OCI-LY1 (cell line): ENCODE results near the gene TACR2.

Experiments
- H2AFZ ChIP-seq: fragments of 200-600 bp; sonication (generic), shearing (Covaris generic); 2 replicates; pipeline ENCODE4 v1.6.0; 2014; ENCODE audit warnings: antibody characterized with exemption, mild to moderate bottlenecking, low read length
- H3F3A ChIP-seq: fragments of 200-600 bp; sonication (generic), shearing (Covaris generic); 2 replicates; pipeline ENCODE4 v1.6.0; 2014; ENCODE audit warnings: mild to moderate bottlenecking, antibody characterized with exemption, low read length, moderate library complexity; ENCODE audit not compliant: insufficient read depth
- H3K27ac ChIP-seq: fragments of 200-600 bp; sonication (generic); 2 replicates; pipeline ENCODE4 v1.5.1; 2014; ENCODE audit warnings: low read length, mixed run types, mild to moderate bottlenecking, low read depth; ENCODE audit not compliant: poor library complexity, severe bottlenecking
- H3K27me3 ChIP-seq: fragments of 200-600 bp; sonication (generic); 2 replicates; pipeline ENCODE4 v1.6.0; 2014; ENCODE audit warnings: antibody characterized with exemption, mild to moderate bottlenecking, low read length, moderate library complexity; ENCODE audit not compliant: insufficient read depth
- H3K36me3 ChIP-seq: fragments of 200-600 bp; sonication (generic); 2 replicates; pipeline ENCODE4 v1.6.1; 2014; ENCODE audit warnings: mild to moderate bottlenecking, antibody characterized with exemption, low read length, moderate library complexity, mixed read lengths; ENCODE audit not compliant: insufficient read depth
- H3K4me1 ChIP-seq: fragments of 200-600 bp; sonication (generic); 2 replicates; pipeline ENCODE4 v1.5.1; 2014; ENCODE audit warnings: mild to moderate bottlenecking, low read length, moderate library complexity; ENCODE audit not compliant: insufficient read depth, severe bottlenecking
- H3K4me2 ChIP-seq: fragments of 200-600 bp; sonication (generic), shearing (Covaris generic); 2 replicates; pipeline ENCODE4 v1.6.1; 2014; ENCODE audit warnings: low read length
- H3K4me3 ChIP-seq: fragments of 200-600 bp; sonication (generic); 2 replicates; pipeline ENCODE4 v1.5.1; 2014; ENCODE audit warnings: low read length, low read depth, mild to moderate bottlenecking, mixed read lengths; ENCODE audit not compliant: poor library complexity, severe bottlenecking
- H3K79me2 ChIP-seq: fragments of 200-600 bp; shearing (Covaris generic); 2 replicates; pipeline ENCODE4 v1.6.1; 2016; ENCODE audit warnings: mixed run types, low read length, mixed read lengths; ENCODE audit not compliant: insufficient read depth
- H3K9ac ChIP-seq: fragments of 200-600 bp; sonication (generic), shearing (Covaris generic); 2 replicates; pipeline ENCODE4 v1.6.1; 2014; ENCODE audit warnings: mild to moderate bottlenecking, low read length, mixed read lengths
- H3K9me2 ChIP-seq: fragments of 200-600 bp; sonication (generic), shearing (Covaris generic); 2 replicates; pipeline ENCODE4 v1.6.1; 2014; ENCODE audit warnings: low read depth, mild to moderate bottlenecking, low read length, mixed read lengths
- H3K9me3 ChIP-seq: fragments of 200-600 bp; shearing (Covaris generic); 2 replicates; pipeline ENCODE4 v1.6.1; 2014; ENCODE audit warnings: low read length, mixed read lengths
- H4K20me1 ChIP-seq: fragments of 200-600 bp; sonication (generic), shearing (Covaris generic); 2 replicates; pipeline ENCODE4 v1.6.0; 2016; ENCODE audit warnings: mild to moderate bottlenecking, low read length; ENCODE audit not compliant: insufficient read depth
- CTCF ChIP-seq: fragments of 200-600 bp; sonication (generic), shearing (Covaris generic); IDR thresholded peaks from 2 replicates; pipeline ENCODE4 v1.5.1; 2017; ENCODE audit warnings: mild to moderate bottlenecking, antibody characterized with exemption, low read length, moderate library complexity, mixed read lengths
- EZH2 ChIP-seq: fragments of 200-600 bp; sonication (generic), shearing (Covaris generic); IDR thresholded peaks from 2 replicates; pipeline ENCODE4 v1.8.0; 2017; ENCODE audit warnings: borderline replicate concordance, mixed run types, mild to moderate bottlenecking, antibody characterized with exemption, low read length, moderate library complexity, mixed read lengths

TACR2 gene

GRCh38 chr10:69408318-69409175 is 8.2 kb downstream of the TACR2 start:
- Histone ChIP-seq H2AFZ (0 out of 2 replicates have a peak overlapping the region, but pooled peaks have one; percentile 81), H3K9ac (peak overlapping the region; percentile 50), H3K27ac (peak overlapping the region; percentile 10)

GRCh38 chr10:69407621-69408301 is 9.0 kb downstream of the TACR2 start:
- H2AFZ ChIP-seq, result no peak overlapping the region
- TF ChIP-seq CTCF (peak; percentile 73), EZH2 (no peak)
- peaks cover 5% of the 10 kb centered on the region; the same call in 1 of the 2 replicates for H3K36me3 ChIP-seq
- no peaks in the 10 kb centered on the region for H3K9me2 ChIP-seq
- H3K4me2 ChIP-seq, result peak overlapping the region; percentile 53
- no peaks in the 10 kb centered on the region for H4K20me1 ChIP-seq
- no peaks in the 10 kb centered on the region for H3K27me3 ChIP-seq
- H3K79me2 ChIP-seq, result no peaks in the 10 kb centered on the region
- peak overlapping the region; percentile 27 for H3K4me3 ChIP-seq
- H3F3A ChIP-seq, result no peaks in the 10 kb centered on the region
- peak overlapping the region; percentile 43 for H3K9ac ChIP-seq
- H3K27ac ChIP-seq, result peak overlapping the region; percentile 10
- no peaks in the 10 kb centered on the region for H3K9me3 ChIP-seq
- peaks cover 25% of the 10 kb centered on the region for H3K4me1 ChIP-seq

More at GRCh38 chr10:69408318-69409175, 8.2 kb downstream of the TACR2 start:
- peak overlapping the region; percentile 64 for H3K4me2 ChIP-seq
- peak overlapping the region; percentile 35 for H3K4me3 ChIP-seq
- H3K79me2 ChIP-seq, result no peaks in the 10 kb centered on the region
- no peaks in the 10 kb centered on the region for H3F3A ChIP-seq
- H3K4me1 ChIP-seq, result peaks cover 25% of the 10 kb centered on the region
- H4K20me1 ChIP-seq, result no peaks in the 10 kb centered on the region
- H3K9me3 ChIP-seq, result no peaks in the 10 kb centered on the region
- H3K9me2 ChIP-seq, result no peaks in the 10 kb centered on the region
- TF ChIP-seq CTCF (peak; percentile 34), EZH2 (no peak)
- no peaks in the 10 kb centered on the region for H3K27me3 ChIP-seq
- peaks cover 4% of the 10 kb centered on the region; the same call in 1 of the 2 replicates for H3K36me3 ChIP-seq

GRCh38 chr10:69406816-69407580 is 9.7 kb downstream of the TACR2 start:
- Histone ChIP-seq H3K36me3 (peaks cover 5% of the 10 kb centered on the region; the same call in 1 of the 2 replicates), H3K4me1 (peaks cover 25% of the 10 kb centered on the region), H3K9me3 (no peaks in the 10 kb centered on the region), H3F3A (no peaks in the 10 kb centered on the region), H3K9me2 (no peaks in the 10 kb centered on the region), H4K20me1 (no peaks in the 10 kb centered on the region), H3K4me3 (no peak overlapping the region), H2AFZ (no peak overlapping the region), H3K9ac (no peak overlapping the region), H3K27me3 (no peaks in the 10 kb centered on the region), H3K79me2 (no peaks in the 10 kb centered on the region), H3K27ac (no peak overlapping the region), H3K4me2 (no peak overlapping the region)
- TF ChIP-seq EZH2 (no peak), CTCF (no peak)
